Skeletal muscle tissue (tissue), 4 donors: ENCODE measurements around the gene XRCC3. TPM values are rescaled to one million over a fixed set of nuclear protein-coding genes. Genes with fewer than 3 reads are reported as not detected.

ENCODE experiments used
- H3K27ac ChIP-seq: one replicate; pipeline ENCODE4 v1.7.0; 2013; ENCODE audit warnings: mild to moderate bottlenecking, low read depth, low read length, inconsistent platforms
- H3K27me3 ChIP-seq, 3 donors: one replicate each; pipeline ENCODE4 v1.7.0; 2013; ENCODE audit warnings: low read length in 3 of 3; ENCODE audit not compliant: control insufficient read depth in 3 of 3, insufficient read depth in 3 of 3
- H3K36me3 ChIP-seq, 3 donors: one replicate each; pipeline ENCODE4 v1.7.0; 2013; ENCODE audit warnings: low read length in 3 of 3; ENCODE audit not compliant: control insufficient read depth in 3 of 3, insufficient read depth in 3 of 3
- H3K4me1 ChIP-seq, 3 donors: one replicate each; pipeline ENCODE4 v1.7.0; 2013; ENCODE audit warnings: low read length in 3 of 3, mild to moderate bottlenecking in 3 of 3; ENCODE audit not compliant: control insufficient read depth in 3 of 3, insufficient read depth in 3 of 3
- H3K4me3 ChIP-seq, 3 donors: one replicate each; pipeline ENCODE4 v1.7.0; 2013; ENCODE audit warnings: low read length in 3 of 3
- H3K9ac ChIP-seq, 3 donors: one replicate each; pipeline ENCODE4 v1.7.0; 2013; ENCODE audit warnings: low read length in 3 of 3, mild to moderate bottlenecking in 3 of 3, moderate library complexity in 2 of 3, low read depth in 1 of 3
- H3K9me3 ChIP-seq, 3 donors: one replicate each; pipeline ENCODE4 v1.7.0; 2013; ENCODE audit warnings: low read length in 3 of 3; ENCODE audit not compliant: control insufficient read depth in 3 of 3
- total RNA-seq: library from RNA; depleted of rRNA; stranded (reverse); fragments of >200 nt; gene quantifications from one replicate; pipeline ENCODE4 v1.2.3, GENCODE V29; 2014
- donor health status: Osteomylitis.

Gene XRCC3
- total RNA-seq, 1 donor from 2014 or later = 2.1 TPM

DNA sequence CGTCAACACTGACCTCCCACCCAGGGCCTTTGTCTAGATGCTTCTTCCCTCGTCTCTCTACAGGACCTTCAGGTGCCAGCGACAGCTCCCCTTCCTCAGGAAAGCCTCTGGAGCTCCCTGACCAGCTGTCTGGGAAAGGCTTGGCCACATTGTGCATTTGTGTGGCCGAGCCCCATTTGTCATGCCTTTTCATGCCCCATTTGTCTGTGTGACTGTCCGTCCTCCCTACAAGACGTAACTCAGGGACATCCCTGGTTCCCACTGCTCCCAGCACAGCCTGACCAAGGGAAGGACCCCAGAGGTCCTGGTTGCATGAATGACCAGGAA is 24.2 kb upstream of the XRCC3 start:
- no peak overlapping the region for H3K4me3 ChIP-seq
- H3K4me1 ChIP-seq = peaks cover 7 to 20% (median 18%) of the 10 kb centered on the region in 3 donors
- no peaks in the 10 kb centered on the region for H3K27me3 ChIP-seq
- no peaks in the 10 kb centered on the region for H3K9me3 ChIP-seq
- H3K36me3 ChIP-seq = peaks cover 27 to 31% (median 30%) of the 10 kb centered on the region in 3 donors
- no peak overlapping the region for H3K9ac ChIP-seq
- no peak overlapping the region for H3K27ac ChIP-seq

DNA sequence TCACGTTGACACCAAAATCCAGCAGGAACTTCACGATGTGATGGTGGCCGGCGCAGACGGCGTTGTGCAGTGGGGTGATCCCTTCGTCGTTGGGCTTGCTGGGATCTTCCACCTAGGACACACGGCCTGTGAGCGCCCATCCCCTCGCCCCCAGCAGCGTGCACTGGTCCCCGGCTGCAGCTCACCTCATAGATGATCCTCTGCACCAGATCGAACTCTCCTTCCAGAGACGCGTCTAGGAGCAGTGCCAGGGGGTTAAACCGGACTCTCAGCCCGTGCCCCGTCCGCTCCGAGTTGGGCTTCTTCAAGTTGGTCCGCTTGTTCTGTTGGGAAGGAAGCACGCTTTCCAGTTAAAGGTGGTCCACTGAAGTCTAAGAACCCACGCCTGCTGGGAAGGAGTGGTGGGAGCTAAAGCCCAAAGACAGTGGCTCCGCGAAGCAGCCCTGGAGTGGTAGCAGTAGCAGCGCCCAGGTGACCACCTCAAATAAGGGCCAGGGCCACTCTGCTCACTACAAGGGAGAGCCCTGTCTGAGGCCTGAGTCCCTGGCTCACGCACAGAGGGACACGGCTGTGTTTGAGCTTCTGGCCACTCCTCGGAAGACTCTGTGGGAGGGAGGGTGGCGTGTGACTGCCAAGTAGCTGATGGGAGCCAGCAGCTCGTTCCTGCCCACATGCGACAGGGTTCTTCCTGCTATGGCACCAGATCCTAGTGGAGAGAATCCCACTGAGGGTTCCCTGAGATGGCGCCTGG is 23.6 kb upstream of the XRCC3 start:
- Histone ChIP-seq H3K27me3 (no peaks in the 10 kb centered on the region), H3K4me3 (no peak overlapping the region), H3K9ac (peak overlapping the region in 1 of 3 donors; percentile 13), H3K27ac (no peak overlapping the region), H3K4me1 (peaks cover 7 to 21% (median 18%) of the 10 kb centered on the region in 3 donors), H3K36me3 (peaks cover 28 to 34% (median 34%) of the 10 kb centered on the region in 3 donors), H3K9me3 (no peaks in the 10 kb centered on the region)

DNA sequence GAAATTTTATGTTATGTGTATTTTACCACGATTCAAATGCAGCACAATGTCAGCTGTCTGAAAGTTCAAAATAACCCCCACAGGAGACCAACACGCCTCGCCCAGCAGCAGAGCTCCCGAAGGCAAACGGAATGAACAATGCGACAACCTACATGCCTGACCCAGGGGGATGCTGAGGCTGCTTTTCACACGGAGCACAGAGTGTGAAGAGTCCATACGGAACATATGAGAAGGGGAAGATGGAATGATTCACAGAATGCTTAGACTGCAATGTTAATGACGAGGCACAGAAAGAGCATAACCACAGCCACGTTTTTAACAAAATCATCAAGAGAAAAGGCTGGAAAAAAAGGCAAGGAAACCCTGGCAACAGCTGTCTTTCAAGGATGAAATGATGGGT is 22.9 kb upstream of the XRCC3 start:
- H3K36me3 ChIP-seq = peaks cover 34 to 41% (median 38%) of the 10 kb centered on the region in 3 donors
- no peak overlapping the region for H3K9ac ChIP-seq
- no peaks in the 10 kb centered on the region for H3K9me3 ChIP-seq
- no peak overlapping the region for H3K4me3 ChIP-seq
- no peak overlapping the region for H3K27ac ChIP-seq
- no peaks in the 10 kb centered on the region for H3K27me3 ChIP-seq
- H3K4me1 ChIP-seq = peaks cover 7 to 21% (median 18%) of the 10 kb centered on the region in 3 donors

DNA sequence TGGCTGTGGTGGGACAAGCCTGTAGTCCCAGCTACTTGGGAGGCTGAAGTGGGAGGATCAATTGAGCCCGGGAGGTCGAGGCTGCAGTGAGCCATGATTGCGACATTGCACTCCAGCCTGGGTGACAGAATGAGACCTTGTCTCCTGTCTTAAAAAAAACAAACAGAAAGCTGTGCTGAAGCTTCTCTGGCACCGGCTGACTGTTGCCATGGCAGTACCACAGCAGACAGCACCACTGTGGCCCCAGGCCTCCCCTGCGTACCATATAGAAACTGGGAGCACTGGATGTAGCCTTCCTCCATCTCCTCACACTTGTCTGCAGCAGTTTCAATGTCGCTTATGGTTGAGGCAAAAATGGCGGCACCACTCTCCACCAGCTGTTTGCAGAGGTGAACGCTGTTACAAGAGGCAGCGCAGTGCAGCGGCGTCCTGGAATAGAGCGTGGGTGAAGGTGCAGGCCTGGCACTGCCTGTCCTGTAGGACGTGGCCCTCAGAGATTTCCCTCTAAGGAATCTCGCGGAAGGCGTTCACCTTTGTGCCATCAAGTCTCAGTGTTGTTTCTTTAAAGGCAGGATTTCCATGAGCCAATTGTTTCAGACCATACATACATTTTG is 22.3 kb upstream of the XRCC3 start:
- Histone ChIP-seq H3K9ac (no peak overlapping the region), H3K36me3 (peaks cover 40 to 47% (median 43%) of the 10 kb centered on the region in 3 donors), H3K9me3 (no peaks in the 10 kb centered on the region), H3K4me3 (no peak overlapping the region), H3K27me3 (no peaks in the 10 kb centered on the region), H3K4me1 (peaks cover 7 to 21% (median 18%) of the 10 kb centered on the region in 3 donors), H3K27ac (no peak overlapping the region)

DNA sequence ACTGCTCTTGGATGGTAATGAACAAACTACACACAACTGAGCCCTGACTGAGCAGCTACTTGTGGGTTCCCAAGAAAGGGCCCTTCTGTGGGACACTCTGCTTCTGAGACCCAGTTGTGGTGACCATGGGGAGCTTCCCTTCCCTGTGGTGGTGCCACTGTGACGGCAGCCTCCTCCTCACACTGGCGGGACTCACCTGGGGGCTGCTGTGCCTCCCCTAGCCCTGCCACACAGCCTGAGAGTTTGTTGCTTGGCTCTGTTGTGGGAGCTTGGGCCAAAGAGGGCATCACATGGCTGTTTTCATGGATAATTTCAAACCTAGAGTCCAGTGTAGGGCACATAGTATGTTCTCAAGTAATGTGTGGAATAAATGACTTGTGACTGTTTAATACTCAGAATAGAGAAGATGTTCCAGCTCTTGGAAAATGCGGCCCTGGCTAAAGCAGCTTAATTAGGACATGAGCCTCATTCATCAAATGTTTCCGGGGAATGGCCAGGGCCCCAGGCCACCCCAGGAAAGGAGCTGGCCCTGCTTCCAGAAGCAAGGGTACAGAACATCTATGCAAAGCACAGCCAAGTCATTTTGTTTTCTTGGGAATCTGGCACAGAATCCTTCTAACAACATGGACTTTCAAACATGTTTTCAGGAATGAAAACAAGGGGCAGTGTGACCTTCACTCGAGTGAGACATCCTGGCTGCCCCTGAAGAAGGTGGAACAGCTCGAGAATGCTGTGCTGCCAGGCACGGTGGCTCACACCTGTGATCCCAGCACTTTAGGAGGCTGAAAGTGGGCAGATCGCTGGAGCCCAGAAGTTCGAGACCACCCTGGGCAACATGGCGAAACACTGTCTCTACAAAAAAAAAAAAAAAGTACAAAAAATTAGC is 21.5 kb upstream of the XRCC3 start:
- H3K27me3 ChIP-seq = no peaks in the 10 kb centered on the region
- no peaks in the 10 kb centered on the region for H3K9me3 ChIP-seq
- peak overlapping the region in 2 of 3 donors; percentile 20 to 45 for H3K9ac ChIP-seq
- H3K27ac ChIP-seq = no peak overlapping the region
- peaks cover 44 to 49% (median 45%) of the 10 kb centered on the region in 3 donors for H3K36me3 ChIP-seq
- H3K4me1 ChIP-seq = peaks cover 7 to 21% (median 18%) of the 10 kb centered on the region in 3 donors
- H3K4me3 ChIP-seq = peak overlapping the region in 1 of 3 donors; percentile 14

DNA sequence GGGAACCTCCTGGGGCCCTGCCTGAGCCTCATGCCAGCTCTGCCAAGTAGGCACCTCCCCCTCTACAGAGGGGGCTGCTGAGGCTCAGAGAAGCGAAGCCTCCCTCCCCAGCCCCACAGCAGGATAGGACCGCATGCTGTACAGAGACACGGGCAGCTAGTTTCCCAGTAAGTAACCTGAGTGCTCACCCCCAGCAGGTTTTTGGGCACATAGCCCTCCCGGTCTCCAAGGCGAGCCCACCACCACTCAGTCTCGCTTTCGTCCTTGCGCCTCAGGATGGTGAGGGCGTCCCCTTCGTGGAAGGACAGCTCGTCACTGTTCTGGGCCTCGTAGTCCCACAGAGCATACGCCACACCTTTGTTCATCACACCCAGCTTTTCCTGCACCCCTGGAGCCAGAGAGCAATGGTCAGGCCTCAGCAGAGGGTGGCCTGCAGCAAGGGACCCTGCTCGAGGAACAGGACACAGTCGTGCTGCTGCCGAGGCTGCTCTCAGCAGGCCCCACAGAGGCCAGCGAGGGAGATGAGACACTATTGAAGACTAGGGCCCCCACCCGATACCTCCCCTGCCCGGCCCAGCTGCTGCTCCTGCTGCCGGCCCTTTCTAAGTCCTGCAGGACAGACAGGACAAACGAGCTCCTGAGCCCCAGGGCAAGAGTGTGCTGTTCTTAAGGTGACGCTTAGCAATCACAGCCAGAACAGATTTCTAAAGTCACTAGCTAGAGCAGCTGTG is 20.7 kb upstream of the XRCC3 start:
- peaks cover 37 to 48% (median 46%) of the 10 kb centered on the region in 3 donors for H3K36me3 ChIP-seq
- no peak overlapping the region for H3K27ac ChIP-seq
- no peak overlapping the region for H3K4me3 ChIP-seq
- H3K4me1 ChIP-seq = peaks cover 7 to 21% (median 18%) of the 10 kb centered on the region in 3 donors
- no peaks in the 10 kb centered on the region for H3K27me3 ChIP-seq
- no peaks in the 10 kb centered on the region for H3K9me3 ChIP-seq
- peak overlapping the region in 2 of 3 donors; percentile 20 to 45 for H3K9ac ChIP-seq

DNA sequence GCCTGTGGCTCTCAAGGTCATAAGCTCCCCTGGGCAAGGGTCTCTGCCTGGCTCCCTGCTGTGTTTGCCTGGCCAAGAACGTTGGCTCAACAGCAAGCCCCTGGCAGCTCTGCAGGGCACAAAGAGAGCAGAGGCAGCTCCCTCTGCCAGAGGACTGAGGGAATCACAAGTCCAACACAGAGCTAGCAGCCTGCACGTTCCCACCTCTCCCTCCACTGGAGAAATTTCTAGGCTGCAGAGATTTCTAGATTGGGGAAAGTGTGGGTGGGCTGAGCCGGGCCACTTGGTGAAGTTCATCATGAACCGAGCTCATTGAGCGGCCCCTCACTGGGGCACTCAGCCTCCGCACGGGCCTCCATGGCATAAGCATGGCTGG is 20.2 kb upstream of the XRCC3 start:
- Histone ChIP-seq H3K27ac (no peak overlapping the region), H3K4me1 (peaks cover 7 to 26% (median 22%) of the 10 kb centered on the region in 3 donors), H3K36me3 (peaks cover 36 to 50% (median 45%) of the 10 kb centered on the region in 3 donors), H3K9me3 (no peaks in the 10 kb centered on the region), H3K27me3 (no peaks in the 10 kb centered on the region), H3K4me3 (no peak overlapping the region), H3K9ac (peak overlapping the region in 1 of 3 donors; percentile 16)

DNA sequence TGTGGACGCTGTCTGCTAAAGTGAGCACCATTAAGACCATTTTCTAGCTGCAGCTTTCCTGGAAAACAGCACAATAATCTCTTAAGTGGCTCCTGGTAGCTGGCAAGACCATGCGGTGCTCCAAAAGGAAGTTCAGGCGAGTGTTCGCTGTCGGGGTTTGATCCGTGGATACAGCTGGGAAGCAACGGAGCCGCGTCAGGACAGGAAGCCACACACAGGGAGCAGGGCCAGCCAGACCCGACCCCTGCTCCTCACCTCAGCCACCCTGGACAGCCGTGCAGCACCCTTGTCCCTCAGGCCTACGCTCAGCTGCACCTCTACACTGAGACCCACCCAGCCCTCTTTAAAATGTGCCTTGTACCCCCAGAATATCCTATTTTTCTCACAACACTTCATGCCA is 19.8 kb upstream of the XRCC3 start:
- no peak overlapping the region for H3K27ac ChIP-seq

DNA sequence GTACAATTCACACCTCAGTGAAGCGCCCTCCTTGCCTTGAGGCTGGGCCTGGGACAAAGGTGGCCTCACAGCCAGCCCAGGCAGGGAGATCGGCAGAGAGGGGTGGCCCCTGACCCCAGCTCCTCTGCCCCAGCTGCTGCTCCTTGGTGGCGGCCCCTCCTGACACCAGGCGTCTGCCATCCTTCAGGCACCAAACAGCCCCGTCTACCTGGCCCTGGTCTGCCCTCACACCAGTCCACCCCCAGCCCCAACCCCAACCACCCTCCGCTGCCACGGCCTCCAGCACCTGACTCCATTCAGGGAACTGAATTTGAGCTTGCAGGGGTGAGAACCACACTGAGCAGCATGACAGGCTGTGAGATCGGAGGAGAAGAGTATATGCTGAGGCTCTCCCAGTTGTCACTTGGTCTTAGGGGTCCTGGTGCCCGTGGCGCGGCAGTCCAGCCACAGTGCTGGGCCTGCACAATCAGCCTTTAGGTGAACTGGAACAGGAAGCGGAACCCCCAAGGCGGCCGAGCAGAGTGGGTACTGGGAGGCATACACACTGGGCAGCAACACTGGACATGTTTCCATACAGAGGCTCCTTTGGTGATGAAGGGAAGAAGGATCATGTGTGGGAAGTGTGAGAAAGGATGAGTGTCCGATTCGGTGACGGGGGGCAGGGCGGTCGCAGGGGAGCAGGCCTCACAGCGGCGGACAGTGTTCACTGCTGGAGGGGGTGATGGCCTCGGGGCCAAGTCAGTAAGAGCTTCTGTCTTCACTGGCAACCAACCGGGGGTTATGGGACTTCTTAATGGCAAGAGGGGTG is 19.0 kb upstream of the XRCC3 start:
- no peak overlapping the region for H3K27ac ChIP-seq
- H3K9me3 ChIP-seq = no peaks in the 10 kb centered on the region
- H3K9ac ChIP-seq = no peak overlapping the region
- H3K4me3 ChIP-seq = no peak overlapping the region
- peaks cover 10 to 35% (median 28%) of the 10 kb centered on the region in 3 donors for H3K4me1 ChIP-seq
- no peaks in the 10 kb centered on the region for H3K27me3 ChIP-seq
- H3K36me3 ChIP-seq = peaks cover 40 to 56% (median 50%) of the 10 kb centered on the region in 3 donors

More for the DNA sequence above, 19.8 kb upstream of the XRCC3 start:
- peaks cover 38 to 54% (median 47%) of the 10 kb centered on the region in 3 donors for H3K36me3 ChIP-seq
- no peaks in the 10 kb centered on the region for H3K27me3 ChIP-seq
- H3K4me3 ChIP-seq = no peak overlapping the region
- H3K9ac ChIP-seq = peak overlapping the region in 1 of 3 donors; percentile 16
- H3K4me1 ChIP-seq = peaks cover 10 to 30% (median 27%) of the 10 kb centered on the region in 3 donors
- H3K9me3 ChIP-seq = no peaks in the 10 kb centered on the region
